SU-DHL-6 (cell line): ENCODE measurements around the gene FBXL13.
"Not testable (repeated sequence)": the region's sequence is repeated elsewhere in the genome, so short reads cannot be mapped to it uniquely, and the experiment has no call there.

Source experiments
- H2AFZ ChIP-seq: fragments of 200-600 bp; sonication (generic); 2 replicates; pipeline ENCODE4 v1.6.1; 2014; ENCODE audit warnings: low read depth, mild to moderate bottlenecking, moderate library complexity, mixed read lengths, antibody characterized with exemption, low read length; ENCODE audit not compliant: severe bottlenecking
- H3F3A ChIP-seq: fragments of 200-600 bp; shearing (Covaris generic); 2 replicates; pipeline ENCODE4 v1.6.0; 2016; ENCODE audit warnings: antibody characterized with exemption, mild to moderate bottlenecking; ENCODE audit not compliant: insufficient read depth
- H3K27ac ChIP-seq: fragments of 200-600 bp; sonication (generic); 2 replicates; pipeline ENCODE4 v1.5.1; 2016; ENCODE audit warnings: low read depth, mild to moderate bottlenecking, low read length, moderate library complexity, mixed read lengths
- H3K27me3 ChIP-seq: fragments of 200-600 bp; sonication (generic), shearing (Covaris generic); 2 replicates; pipeline ENCODE4 v1.6.0; 2014; ENCODE audit warnings: mild to moderate bottlenecking, low read length
- H3K36me3 ChIP-seq: fragments of 200-600 bp; sonication (generic); 2 replicates; pipeline ENCODE4 v1.6.1; 2014; ENCODE audit warnings: mild to moderate bottlenecking, low read length, mixed read lengths
- H3K4me2 ChIP-seq: fragments of 300-600, 200-600 bp; shearing (Covaris generic), sonication (generic); 2 replicates; pipeline ENCODE4 v1.6.0; 2014; ENCODE audit warnings: low read length, low read depth, mild to moderate bottlenecking; ENCODE audit not compliant: poor library complexity, severe bottlenecking
- H3K4me3 ChIP-seq: fragments of 200-600 bp; sonication (generic); 2 replicates; pipeline ENCODE4 v1.5.1; 2014; ENCODE audit warnings: antibody characterized with exemption, low read length, mild to moderate bottlenecking, mixed read lengths; ENCODE audit not compliant: insufficient read depth, poor library complexity, severe bottlenecking
- H3K79me2 ChIP-seq: fragments of 200-600 bp; sonication (generic); 2 replicates; pipeline ENCODE4 v1.6.1; 2014; ENCODE audit warnings: mild to moderate bottlenecking, low read length, moderate library complexity; ENCODE audit not compliant: insufficient read depth
- H3K9ac ChIP-seq: fragments of 200-600 bp; sonication (generic); 2 replicates; pipeline ENCODE4 v1.7.0; 2014; ENCODE audit warnings: mild to moderate bottlenecking, low read length
- H3K9me2 ChIP-seq: fragments of 200-600 bp; sonication (generic); replicated peaks from 2 replicates; pipeline ENCODE4 v1.6.1; 2014; ENCODE audit warnings: low read length; ENCODE audit not compliant: insufficient read depth
- H3K9me3 ChIP-seq: fragments of 200-600 bp; sonication (generic); 2 replicates; pipeline ENCODE4 v1.6.1; 2014; ENCODE audit warnings: low read length, mixed read lengths; ENCODE audit not compliant: insufficient read depth
- H4K20me1 ChIP-seq: fragments of 200-600 bp; sonication (generic); 2 replicates; pipeline ENCODE4 v1.6.1; 2014; ENCODE audit warnings: low read depth, mild to moderate bottlenecking, antibody characterized with exemption, low read length, moderate library complexity, mixed read lengths
- CTCF ChIP-seq: fragments of 200-600 bp; sonication (generic); IDR thresholded peaks from one replicate; pipeline ENCODE4 v1.5.1; 2017; ENCODE audit warnings: antibody characterized with exemption, mild to moderate bottlenecking, low read length, moderate library complexity; ENCODE audit not compliant: insufficient read depth, poor library complexity, severe bottlenecking
- EZH2phosphoT487 ChIP-seq: fragments of 200-600 bp; sonication (generic), shearing (Covaris generic); conservative IDR thresholded peaks from 2 replicates; pipeline ENCODE4 v1.6.1; 2018; ENCODE audit warnings: mild to moderate bottlenecking, antibody characterized with exemption, low read length, moderate library complexity, mixed read lengths

The FBXL13 gene

DNA sequence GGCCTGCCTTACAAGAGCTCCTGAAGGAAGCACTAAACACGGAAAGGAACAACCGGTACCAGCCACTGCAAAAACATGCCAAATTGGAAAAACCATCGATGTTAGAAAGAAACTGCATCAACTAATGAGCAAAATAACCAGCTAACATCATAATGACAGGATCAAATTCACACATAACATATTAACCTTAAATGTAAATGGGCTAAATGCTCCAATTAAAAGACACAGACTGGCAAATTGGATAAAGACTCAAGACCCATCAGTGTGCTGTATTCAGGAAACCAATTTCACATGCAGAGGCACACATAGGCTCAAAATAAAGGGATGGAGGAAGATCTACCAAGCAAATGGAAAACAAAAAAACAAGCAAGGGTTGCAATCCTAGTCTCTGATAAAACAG is 56.3 kb downstream of the FBXL13 start:
- H3K27me3 ChIP-seq, H3K36me3 ChIP-seq, H3K9me3 ChIP-seq, H3K4me2 ChIP-seq, H2AFZ ChIP-seq, H3K4me3 ChIP-seq, H3F3A ChIP-seq, H3K9me2 ChIP-seq, H4K20me1 ChIP-seq, H3K79me2 ChIP-seq, H3K27ac ChIP-seq, H3K9ac ChIP-seq: not testable (repeated sequence)

- H2AFZ ChIP-seq = no peak overlapping the region
- no peak overlapping the region for H3K4me3 ChIP-seq
- no peaks in the 10 kb centered on the region for H3K9me2 ChIP-seq
- H3K9ac ChIP-seq = no peak overlapping the region
- TF ChIP-seq EZH2phosphoT487 = no peak
- no peak for TF ChIP-seq CTCF
- no peaks in the 10 kb centered on the region for H4K20me1 ChIP-seq
- no peaks in the 10 kb centered on the region for H3K79me2 ChIP-seq
- no peaks in the 10 kb centered on the region for H3K36me3 ChIP-seq
- no peak overlapping the region for H3K27ac ChIP-seq
- no peak overlapping the region for H3K4me2 ChIP-seq
- no peaks in the 10 kb centered on the region for H3K9me3 ChIP-seq
- H3F3A ChIP-seq = no peaks in the 10 kb centered on the region
- H3K27me3 ChIP-seq = no peaks in the 10 kb centered on the region
Measured at GRCh38 chr7:103011650-103012049, 62.9 kb downstream of the FBXL13 start.

GRCh38 chr7:103010211-103010610 is 64.4 kb downstream of the FBXL13 start:
- no peak overlapping the region for H3K9ac ChIP-seq
- H3F3A ChIP-seq = no peaks in the 10 kb centered on the region
- no peaks in the 10 kb centered on the region for H3K9me2 ChIP-seq
- H3K27me3 ChIP-seq = no peaks in the 10 kb centered on the region
- H2AFZ ChIP-seq = no peak overlapping the region
- no peak overlapping the region for H3K4me2 ChIP-seq
- no peak overlapping the region for H3K27ac ChIP-seq
- TF ChIP-seq EZH2phosphoT487 = no peak
- TF ChIP-seq CTCF = no peak
- H3K79me2 ChIP-seq = no peaks in the 10 kb centered on the region
- no peaks in the 10 kb centered on the region for H3K9me3 ChIP-seq
- H3K4me3 ChIP-seq = no peak overlapping the region
- H4K20me1 ChIP-seq = no peaks in the 10 kb centered on the region
- no peaks in the 10 kb centered on the region for H3K36me3 ChIP-seq

DNA sequence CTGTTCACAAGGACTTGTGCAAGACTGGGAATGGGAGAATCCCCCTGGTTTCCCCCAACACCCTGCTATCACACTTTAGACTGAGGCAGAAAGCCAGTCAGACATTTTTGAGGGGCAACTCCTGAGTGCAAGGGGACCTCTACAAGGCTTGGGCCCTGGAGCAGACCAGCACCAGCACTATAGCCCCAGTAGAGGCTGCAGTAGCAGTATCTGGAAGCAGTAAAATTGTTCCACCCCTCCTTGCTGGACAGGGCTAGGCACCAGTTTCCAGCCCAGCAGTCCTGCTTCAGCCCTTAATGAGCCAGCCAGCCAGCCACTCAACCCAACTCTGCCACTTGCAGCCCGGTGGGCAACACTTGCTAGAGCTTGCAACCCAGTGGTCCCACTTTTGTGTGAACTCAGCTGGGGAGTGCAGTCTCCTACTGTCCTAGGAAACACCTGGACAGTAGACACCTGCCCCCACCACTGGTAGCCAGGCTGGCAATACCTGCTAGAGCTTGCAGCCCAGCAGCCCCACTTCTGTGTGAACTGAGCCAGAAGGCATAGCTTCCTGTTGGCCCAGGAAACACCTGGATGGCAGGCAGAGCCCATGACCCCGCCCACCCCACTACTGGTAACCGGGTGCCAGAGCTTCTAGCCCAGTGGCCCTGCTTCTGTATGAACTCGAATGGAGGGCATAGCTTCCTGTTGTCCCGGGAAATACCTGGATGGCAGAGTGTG is 65.0 kb downstream of the FBXL13 start:
- Histone ChIP-seq H4K20me1 (no peaks in the 10 kb centered on the region), H3K9ac (no peak overlapping the region), H3K27me3 (no peaks in the 10 kb centered on the region), H3K9me3 (no peaks in the 10 kb centered on the region), H3K4me3 (no peak overlapping the region), H3K36me3 (no peaks in the 10 kb centered on the region), H3K4me2 (no peak overlapping the region), H3K27ac (no peak overlapping the region), H2AFZ (no peak overlapping the region), H3K79me2 (no peaks in the 10 kb centered on the region), H3F3A (no peaks in the 10 kb centered on the region), H3K9me2 (no peaks in the 10 kb centered on the region)
- TF ChIP-seq EZH2phosphoT487 (no peak), CTCF (no peak)
